ENCODE data around the gene SLC12A8.

The SLC12A8 gene

GRCh38 chr3:125050488-125051090 is 162.0 kb downstream of the SLC12A8 start:
- DNase-seq = no peak

- DNase-seq = no peak
These were observed 164.3 kb downstream of the SLC12A8 start for GRCh38 chr3:125048282-125048681.

- DNase-seq = no peak
These were observed 166.6 kb downstream of the SLC12A8 start for GRCh38 chr3:125045965-125046364.

GRCh38 chr3:125045194-125045593 is 167.4 kb downstream of the SLC12A8 start:
- no peak for DNase-seq

- no peak for DNase-seq
These were observed 168.9 kb downstream of the SLC12A8 start for GRCh38 chr3:125043599-125044151.

- no peak for DNase-seq
These were observed 169.7 kb downstream of the SLC12A8 start for GRCh38 chr3:125042725-125043406.

- no peak for DNase-seq
These were observed 173.1 kb downstream of the SLC12A8 start for GRCh38 chr3:125039131-125040100.

GRCh38 chr3:125037498-125038150 is 174.9 kb downstream of the SLC12A8 start:
- DNase-seq = no peak

- DNase-seq = no peak
These were observed 177.3 kb downstream of the SLC12A8 start for GRCh38 chr3:125035217-125035616.

GRCh38 chr3:125033616-125034015 is 178.9 kb downstream of the SLC12A8 start:
- no peak for DNase-seq

- DNase-seq = no peak
These were observed 179.4 kb downstream of the SLC12A8 start for GRCh38 chr3:125033135-125033534.

GRCh38 chr3:125032683-125033082 is 179.9 kb downstream of the SLC12A8 start:
- DNase-seq = no peak
